ENCODE data around the gene APEH.

The APEH gene

GRCh38 chr3:49717211-49717958, 43.2 kb downstream of the APEH start:
- no peak overlapping the region for H3K4me3 ChIP-seq (ENCODE audit: control insufficient read depth, low read depth, low read length)
- no peak for TF ChIP-seq CTCF (IDR thresholded peaks at IDR 0.05; ENCODE audit: control insufficient read depth, insufficient read depth, low read depth, low read length, missing control alignments)
- DNase-seq (ENCODE audit: low read depth) = no peak

- H3K4me3 ChIP-seq (ENCODE audit: control insufficient read depth, low read depth, low read length) = no peak overlapping the region
- DNase-seq (ENCODE audit: low read depth) = no peak
- no peak for TF ChIP-seq CTCF (IDR thresholded peaks at IDR 0.05; ENCODE audit: control insufficient read depth, insufficient read depth, low read depth, low read length, missing control alignments)
These were observed 44.1 kb downstream of the APEH start for GRCh38 chr3:49717959-49718857.

GRCh38 chr3:49718858-49719213, 44.7 kb downstream of the APEH start:
- TF ChIP-seq CTCF (IDR thresholded peaks at IDR 0.05; ENCODE audit: control insufficient read depth, insufficient read depth, low read depth, low read length, missing control alignments) = no peak
- peak overlapping the region; percentile 42 for H3K4me3 ChIP-seq (ENCODE audit: control insufficient read depth, low read depth, low read length)
- no peak for DNase-seq (ENCODE audit: low read depth)

GRCh38 chr3:49719214-49719884, 45.2 kb downstream of the APEH start, which contains the start of gene AMIGO3:
AMIGO3 (minus strand) TSS chr3:49719684; CDS start chr3:49719465, 219 bp downstream.
- peak within 1 kb of the TSS; percentile 42 for H3K4me3 ChIP-seq (ENCODE audit: control insufficient read depth, low read depth, low read length)
- peak; percentile 58 for DNase-seq (ENCODE audit: low read depth)
- TF ChIP-seq CTCF (IDR thresholded peaks at IDR 0.05; ENCODE audit: control insufficient read depth, insufficient read depth, low read depth, low read length, missing control alignments) = peak; percentile 42

GRCh38 chr3:49720855-49721595, 46.9 kb downstream of the APEH start:
- no peak for DNase-seq (ENCODE audit: low read depth)
- no peak overlapping the region for H3K4me3 ChIP-seq (ENCODE audit: control insufficient read depth, low read depth, low read length)
- TF ChIP-seq CTCF (IDR thresholded peaks at IDR 0.05; ENCODE audit: control insufficient read depth, insufficient read depth, low read depth, low read length, missing control alignments) = no peak

- TF ChIP-seq CTCF (IDR thresholded peaks at IDR 0.05; ENCODE audit: control insufficient read depth, insufficient read depth, low read depth, low read length, missing control alignments) = no peak
- H3K4me3 ChIP-seq (ENCODE audit: control insufficient read depth, low read depth, low read length) = no peak overlapping the region
- DNase-seq (ENCODE audit: low read depth) = no peak
These were observed 47.4 kb downstream of the APEH start for GRCh38 chr3:49721596-49721895.

Data from AG09309 (cell line).